ENCODE measurements around the gene UBXN2A.
"Not testable (repeated sequence)": the region's sequence is repeated elsewhere in the genome, so short reads cannot be mapped to it uniquely, and the experiment has no call there.

UBXN2A gene

DNA sequence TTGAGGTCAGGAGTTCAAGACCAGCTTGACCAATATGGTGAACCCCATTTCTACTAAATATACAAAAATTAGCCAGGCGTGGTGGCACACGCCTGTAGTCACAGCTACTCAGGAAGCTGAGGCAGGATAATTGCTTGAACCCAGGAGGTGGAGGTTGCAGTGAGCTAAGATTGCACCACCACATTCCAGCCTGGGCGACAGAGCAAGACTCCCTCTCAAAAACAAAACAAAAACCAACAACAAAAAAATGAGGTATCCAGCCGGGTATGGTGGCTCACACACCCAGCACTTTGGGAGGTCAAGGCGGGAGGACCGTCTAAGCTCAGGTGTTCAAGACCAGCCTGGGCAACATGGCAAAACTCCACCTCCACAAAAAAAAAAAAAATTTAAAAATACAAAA, 74.6 kb downstream of the UBXN2A start:
- DNase-seq: not testable (repeated sequence)

DNA sequence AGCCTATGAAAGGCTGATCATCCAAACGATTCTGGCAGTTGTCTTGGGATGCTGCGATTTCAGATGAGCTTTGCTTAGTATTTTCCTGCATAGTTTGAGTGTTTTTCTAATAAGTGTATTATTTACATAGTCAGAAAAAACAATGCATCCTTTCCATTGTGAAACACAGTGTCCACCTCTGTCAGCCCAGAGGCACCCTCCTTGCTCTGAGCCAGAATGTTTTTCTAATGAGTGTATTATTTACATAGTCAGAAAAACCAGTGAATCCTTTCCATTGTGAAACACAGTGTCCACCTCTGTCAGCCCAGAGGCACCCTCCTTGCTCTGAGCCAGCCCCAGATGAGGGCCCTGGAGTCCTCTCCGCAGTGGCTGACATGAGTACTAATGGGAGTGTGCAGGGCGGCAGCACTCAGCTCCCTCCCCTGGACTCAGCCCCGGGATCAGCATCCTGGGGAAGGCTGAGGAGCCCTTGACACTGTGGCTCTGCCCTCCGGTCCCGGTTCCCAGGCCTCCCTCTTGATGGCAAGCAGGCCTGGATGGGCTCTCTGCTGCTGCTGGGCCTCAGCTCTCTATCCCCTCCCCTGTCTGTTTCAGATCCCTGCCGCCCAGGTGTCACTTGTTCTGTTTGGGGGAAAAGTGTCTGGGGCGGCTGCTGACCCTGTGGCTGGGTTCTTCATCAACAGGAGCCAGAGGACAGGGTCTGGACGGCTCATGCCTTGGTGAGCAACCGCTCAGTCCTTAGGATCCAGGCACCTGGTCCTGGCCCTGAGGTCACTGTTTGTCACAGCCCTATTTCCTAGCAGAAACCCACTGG, 75.5 kb downstream of the UBXN2A start:
- DNase-seq: no peak

DNA sequence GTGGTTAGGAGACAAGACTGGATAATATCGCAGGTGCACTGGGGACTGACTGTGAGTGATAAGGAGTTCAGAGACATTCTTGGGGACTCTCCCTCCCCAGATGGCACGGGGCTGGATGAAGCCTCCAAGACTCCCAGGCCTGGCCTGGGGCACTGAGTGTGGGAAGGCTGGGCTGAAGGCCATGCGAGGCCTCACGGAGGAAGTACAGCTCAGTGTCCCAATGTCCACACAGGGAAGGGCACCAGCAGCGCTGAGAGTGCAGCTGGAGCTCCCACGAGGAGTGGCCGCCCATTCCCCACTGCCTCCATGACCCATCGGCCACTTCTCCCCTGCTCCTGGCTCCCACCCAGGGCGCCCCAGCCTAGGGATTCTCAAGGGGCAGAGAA, 76.1 kb downstream of the UBXN2A start:
- no peak for DNase-seq

- no peak for DNase-seq
Observed at GRCh38 chr2:24016853-24017703, 76.8 kb downstream of the UBXN2A start.

GRCh38 chr2:24017711-24018110, 77.4 kb downstream of the UBXN2A start:
- DNase-seq: no peak

- no peak for DNase-seq
Observed at GRCh38 chr2:24018241-24018640, 78.0 kb downstream of the UBXN2A start.

- no peak for DNase-seq
Observed at GRCh38 chr2:24019729-24020128, 79.5 kb downstream of the UBXN2A start.

- DNase-seq: no peak
Observed at GRCh38 chr2:24020244-24020643, 80.0 kb downstream of the UBXN2A start.

DNA sequence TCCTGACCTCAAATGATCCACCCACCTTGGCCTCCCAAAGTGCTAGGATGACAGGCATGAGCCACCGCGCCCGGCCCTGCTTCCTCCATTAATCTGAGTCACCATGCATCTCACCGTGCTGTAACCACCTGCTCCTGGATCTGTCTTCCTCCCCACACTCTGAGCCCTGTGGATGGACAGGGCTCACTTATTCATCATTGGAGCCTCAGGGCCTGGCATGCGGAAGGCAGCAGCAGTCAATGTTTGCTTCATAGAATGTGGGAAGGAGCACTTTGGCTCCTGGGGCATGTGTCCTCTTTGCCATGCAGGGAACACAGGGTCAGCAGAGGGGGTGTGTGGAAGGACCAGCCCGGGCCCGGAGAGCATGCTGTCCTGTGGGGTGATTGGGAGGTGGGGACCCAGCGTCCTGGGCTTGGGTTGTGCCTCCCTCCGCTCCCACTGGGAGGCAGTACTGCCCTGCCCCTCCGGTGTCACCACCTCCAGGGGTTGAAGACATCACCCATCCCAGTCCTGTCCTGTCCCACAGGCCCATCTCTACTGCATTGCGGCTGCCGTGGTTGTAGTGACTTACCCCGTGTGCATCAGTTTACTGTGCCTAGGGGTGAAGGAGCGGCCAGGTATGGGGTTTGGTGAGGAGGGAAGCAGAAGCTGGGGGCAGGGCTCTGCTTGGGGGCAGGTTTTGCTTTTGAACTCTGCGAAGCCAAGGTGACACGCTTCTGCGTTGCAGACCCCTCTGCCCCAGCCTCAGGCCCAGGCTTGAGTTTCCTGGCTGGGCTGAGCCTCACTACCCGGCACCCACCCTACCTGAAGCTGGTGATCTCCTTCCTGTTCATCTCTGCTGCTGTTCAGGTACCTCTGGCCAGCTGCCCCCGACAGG, 81.1 kb downstream of the UBXN2A start:
- no peak for DNase-seq

GRCh38 chr2:24022324-24022974, 82.2 kb downstream of the UBXN2A start:
- DNase-seq: no peak

- DNase-seq: no peak
Observed at GRCh38 chr2:24022975-24023575, 82.8 kb downstream of the UBXN2A start.

GRCh38 chr2:24024018-24024417, 83.8 kb downstream of the UBXN2A start:
- DNase-seq: no peak

DNA sequence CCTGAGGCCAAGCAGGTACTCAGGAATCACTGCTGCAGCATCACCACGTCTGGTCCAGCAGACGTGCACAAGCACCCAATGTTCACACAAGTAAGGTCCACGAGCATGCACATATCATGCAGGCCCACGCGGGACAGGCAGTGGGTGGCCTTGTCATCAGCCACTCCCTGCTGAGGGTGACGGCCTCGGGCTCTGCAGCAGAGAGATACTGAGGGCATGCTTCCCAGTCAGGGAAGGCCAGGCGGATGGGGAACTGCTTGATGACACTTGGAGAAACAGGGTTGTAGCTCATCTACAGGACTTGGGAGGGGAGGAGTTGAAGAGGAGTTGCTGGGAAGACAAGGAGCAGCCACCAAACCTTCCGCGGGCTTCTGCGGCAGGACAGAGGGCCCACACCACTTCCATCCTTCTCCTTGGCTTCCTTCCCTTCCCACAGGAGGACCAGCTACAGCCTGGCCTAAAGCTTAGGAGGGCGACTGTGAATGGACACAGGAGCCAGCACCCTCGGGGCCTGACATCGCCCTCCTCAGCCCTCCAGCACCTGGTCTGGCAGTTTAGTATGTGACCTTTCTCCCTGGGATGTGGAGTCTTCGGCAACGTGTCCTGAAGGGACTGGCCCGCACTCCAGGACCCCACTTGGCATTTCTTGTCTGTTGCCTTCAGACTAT, 84.9 kb downstream of the UBXN2A start:
- DNase-seq: no peak

DNA sequence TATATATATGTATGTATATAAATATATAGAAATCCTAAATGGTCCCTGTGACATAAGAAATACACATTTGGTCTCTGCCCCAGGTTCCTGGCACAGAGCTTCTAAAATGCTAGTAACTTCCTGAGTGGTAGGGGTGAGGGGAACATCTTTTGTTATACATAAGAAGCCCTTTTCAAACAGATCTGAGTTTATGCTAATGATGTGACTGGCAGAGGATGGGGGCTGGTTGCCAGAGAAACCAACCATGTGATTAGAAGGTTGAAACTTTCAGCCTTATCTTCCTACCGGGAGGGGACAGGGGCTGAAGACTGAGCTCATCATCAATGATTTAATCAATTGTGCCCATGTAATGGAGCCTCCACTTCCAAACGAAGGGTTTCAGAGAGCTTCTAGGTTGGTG, 86.0 kb downstream of the UBXN2A start:
- DNase-seq: no peak

DNA sequence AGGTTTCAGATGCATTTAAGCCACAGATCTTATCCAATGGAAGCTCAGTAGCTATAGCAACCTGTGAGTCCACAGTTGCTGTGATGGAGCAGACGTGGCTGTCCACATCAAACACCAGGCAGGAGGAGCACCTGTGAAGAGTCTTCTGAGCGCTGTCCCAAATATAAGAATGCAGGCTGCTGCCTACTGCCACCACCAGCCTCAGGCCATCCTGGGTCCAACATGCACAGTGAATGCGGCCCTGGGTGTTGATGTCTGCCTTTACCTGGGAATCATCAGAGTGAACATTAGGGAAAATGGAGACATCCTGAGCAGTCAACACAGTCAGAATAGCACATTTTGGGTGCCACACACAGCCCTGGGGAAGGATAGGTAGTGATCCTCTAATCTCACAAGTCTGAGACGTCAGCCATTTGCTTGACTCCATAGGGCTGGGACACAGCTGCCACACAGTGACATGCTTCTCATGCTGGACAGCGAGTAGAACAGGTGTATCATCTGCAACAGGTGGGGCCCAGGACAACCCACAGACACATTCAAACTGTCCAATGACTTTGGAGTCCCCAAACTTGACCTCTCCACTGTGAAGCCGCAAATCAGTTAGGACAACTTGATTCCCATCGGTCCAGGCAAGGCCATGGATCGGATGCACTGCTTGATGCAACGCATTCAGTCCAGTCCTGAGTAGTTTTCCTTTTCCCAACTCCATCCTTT, 98.7 kb downstream of the UBXN2A start:
- DNase-seq: no peak

- no peak for DNase-seq
Observed at GRCh38 chr2:24040511-24040910, 100.2 kb downstream of the UBXN2A start.

GRCh38 chr2:24043133-24043532, 102.9 kb downstream of the UBXN2A start:
- DNase-seq: not testable (repeated sequence)

DNA sequence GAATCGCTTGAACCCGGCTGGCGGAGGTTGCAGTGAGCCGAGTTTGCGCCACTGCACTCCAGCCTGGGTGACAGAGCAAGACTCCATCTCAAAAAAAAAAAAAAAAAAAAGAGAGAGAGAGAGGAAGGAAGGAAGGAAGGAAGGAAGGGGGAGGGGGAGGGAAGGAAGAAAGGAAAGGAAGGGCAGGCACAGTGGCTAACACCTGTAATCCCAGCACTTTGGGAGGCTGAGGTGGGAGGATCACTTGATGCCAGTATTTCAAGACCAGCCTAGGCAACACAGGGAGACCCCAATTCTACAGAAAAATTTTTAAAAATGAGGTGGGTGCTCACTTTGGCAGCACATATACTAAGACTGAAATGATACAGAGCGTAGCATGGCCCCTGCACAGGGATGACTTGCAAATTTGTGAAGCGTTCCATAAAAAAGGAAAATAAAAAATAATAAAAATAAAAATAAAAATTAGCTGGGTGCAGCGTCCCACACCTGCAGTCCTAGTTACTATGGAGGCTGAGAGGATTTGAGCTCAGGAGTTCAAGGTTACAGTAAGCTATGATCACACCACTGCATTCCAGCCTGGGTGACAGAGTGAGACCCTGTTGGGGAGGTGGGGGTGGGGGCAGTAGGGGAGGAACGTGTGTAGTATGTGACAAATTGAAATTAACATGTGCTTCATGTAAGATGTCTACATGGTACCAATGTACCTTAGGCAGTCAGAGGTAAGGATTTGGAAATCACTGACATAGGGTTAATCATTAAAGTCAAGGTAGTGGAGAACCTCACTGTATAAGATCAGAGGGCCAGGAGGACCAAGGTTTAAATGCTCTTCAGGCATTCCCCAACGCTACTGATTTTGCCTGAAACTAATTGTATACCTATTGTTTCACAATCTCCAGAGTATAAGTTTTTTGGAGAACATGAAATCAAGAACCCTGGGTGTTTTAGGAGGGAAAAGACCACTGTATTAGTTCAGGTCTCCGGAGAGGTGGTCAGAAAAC, 105.5 kb downstream of the UBXN2A start:
- DNase-seq: no peak

DNA sequence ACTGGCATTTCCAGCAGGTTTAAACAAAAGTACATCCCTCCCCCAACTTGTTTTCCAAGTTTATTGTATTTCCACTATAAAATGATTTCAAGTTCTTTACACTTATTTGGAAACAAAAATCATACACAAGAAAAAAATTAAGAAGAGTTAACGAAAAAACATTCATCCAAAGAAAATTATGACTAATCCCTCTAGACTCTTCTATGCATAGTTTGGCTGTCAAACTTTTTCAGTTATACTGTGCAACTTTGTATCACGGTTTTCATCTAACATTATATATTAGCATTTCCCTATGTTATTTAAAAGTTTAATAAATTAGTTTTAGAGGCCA, 106.3 kb downstream of the UBXN2A start:
- no peak for DNase-seq
